K562 (cell line): ENCODE data around the gene CPEB1. TPM values are rescaled to one million over a fixed set of nuclear protein-coding genes. Genes with fewer than 3 reads are reported as not detected.

Experiments
- ATAC-seq: fragments of 200-7000 bp; cut with Tn5 transposase; 3 replicates; pipeline ENCODE4 v1.9.1; 2020; ENCODE audit warnings: moderate library complexity
- BruUV-seq: library from RNA; stranded (reverse); fragments of 400-500 nt; replicated peaks from 2 replicates; lab custom pipeline; 2021; lab: Mats Ljungman, UMichigan
- CTCF ChIA-PET: fragments of 300-600 bp; formaldehyde crosslinking; extraction: SDS; loops from one replicate; lab custom pipeline; 2021; ENCODE audit warnings: low intra/inter-chr PET ratio; lab: Yijun Ruan, JAX
- POLR2A ChIA-PET: fragments of 300-600, 350-650 bp; sonication (Branson Sonifier 250); formaldehyde crosslinking; extraction: SDS; loops from one replicate; lab custom pipeline; 2021; ENCODE audit warnings: antibody characterized with exemption, inconsistent platforms; lab: Yijun Ruan, JAX
- DNase-seq, 4 experiments: peaks; one replicate each; pipeline versions ENCODE4 v3.0.0 to v3.0.0-alpha.2; 2011 to 2018; ENCODE audit warnings: low spot score in 3 of 4, mixed read lengths in 3 of 4; ENCODE audit errors: extremely low read depth in 1 of 4
- FAIRE-seq: peaks from 2 replicates; lab custom pipeline; 2011; peaks lifted over from hg19 to GRCh38; lab: Jason Lieb, UNC
- H2AFZ ChIP-seq: 2 replicates; pipeline ENCODE4 v1.6.0; 2011; ENCODE audit warnings: low read depth, low read length, control low read depth, inconsistent platforms
- H3K27ac ChIP-seq: fragments of 200-600 bp; 3 replicates; pipeline ENCODE4 v1.8.0; 2011; ENCODE audit warnings: low read depth, mild to moderate bottlenecking, control low read depth, inconsistent platforms, low read length, moderate library complexity, mixed read lengths; ENCODE audit errors: extremely low read depth
- H3K27me3 ChIP-seq, 2 experiments: fragments of 300-600 bp in 1 of 2; 2 replicates in 1 of 2; 3 replicates in 1 of 2; pipeline versions ENCODE4 v1.6.0 to v1.8.0; 2011; ENCODE audit warnings: inconsistent platforms in 2 of 2, low read length in 2 of 2, mild to moderate bottlenecking in 1 of 2, mixed read lengths in 1 of 2, moderate library complexity in 1 of 2; ENCODE audit not compliant: control insufficient read depth in 2 of 2, insufficient read depth in 2 of 2
- H3K36me3 ChIP-seq: fragments of 300-600 bp; 3 replicates; pipeline ENCODE4 v1.8.0; 2011; ENCODE audit warnings: mild to moderate bottlenecking, low read length, inconsistent platforms; ENCODE audit not compliant: control insufficient read depth, insufficient read depth
- H3K4me1 ChIP-seq, 2 experiments: fragments of 200-600 bp in 1 of 2; replicated peaks in 1 of 2; 2 replicates in 1 of 2; 3 replicates in 1 of 2; pipeline versions ENCODE4 v1.5.1 to v1.8.0; 2011; ENCODE audit warnings: inconsistent platforms in 2 of 2, low read length in 2 of 2, mild to moderate bottlenecking in 1 of 2, mixed read lengths in 1 of 2, moderate library complexity in 1 of 2; ENCODE audit not compliant: control insufficient read depth in 2 of 2, insufficient read depth in 2 of 2
- H3K4me2 ChIP-seq: 2 replicates; pipeline ENCODE4 v1.6.1; 2011; ENCODE audit warnings: low read length, control low read depth, inconsistent platforms, mixed read lengths; ENCODE audit not compliant: insufficient read depth
- H3K4me3 ChIP-seq: fragments of 200-600 bp; sonication (generic), shearing (Covaris generic); 2 replicates; pipeline ENCODE4 v1.5.1; 2016; ENCODE audit warnings: control low read depth, inconsistent platforms
- H3K79me2 ChIP-seq: fragments of 200-600 bp; 3 replicates; pipeline ENCODE4 v1.8.0; 2011; ENCODE audit warnings: low read length, inconsistent platforms; ENCODE audit not compliant: control insufficient read depth, insufficient read depth
- H3K9ac ChIP-seq, 2 experiments: 2 replicates each; pipeline versions ENCODE4 v1.6.0 to v1.6.1; 2011; ENCODE audit warnings: low read depth in 2 of 2, low read length in 2 of 2, control low read depth in 1 of 2, inconsistent platforms in 1 of 2, mild to moderate bottlenecking in 1 of 2, mixed read lengths in 1 of 2; ENCODE audit not compliant: insufficient read depth in 1 of 2
- H3K9me1 ChIP-seq: one replicate; pipeline ENCODE4 v1.6.0; 2011; ENCODE audit warnings: inconsistent platforms, mild to moderate bottlenecking, low read length, moderate library complexity; ENCODE audit not compliant: control insufficient read depth, insufficient read depth
- H3K9me3 ChIP-seq: replicated peaks from 2 replicates; pipeline ENCODE4 v1.5.1; 2011; ENCODE audit warnings: low read depth, low read length, inconsistent platforms; ENCODE audit not compliant: control insufficient read depth, insufficient read depth
- H4K20me1 ChIP-seq: replicated peaks from 2 replicates; pipeline ENCODE4 v1.6.1; 2011; ENCODE audit warnings: low read length, inconsistent platforms, mixed read lengths; ENCODE audit not compliant: control insufficient read depth, insufficient read depth
- ARID1B ChIP-seq: fragments of 450-650 bp; IDR thresholded peaks from 2 replicates; pipeline ENCODE4 v1.6.1; 2016; ENCODE audit warnings: antibody characterized with exemption, mild to moderate bottlenecking, inconsistent platforms
- ARID4B ChIP-seq: sonication (generic); formaldehyde crosslinking; IDR thresholded peaks from 2 replicates; pipeline ENCODE4 v1.8.0; 2022; ENCODE audit warnings: mild to moderate bottlenecking, missing genetic modification reagents
- CCNT2 ChIP-seq: IDR thresholded peaks from 2 replicates; pipeline ENCODE4 v1.6.1; 2011; ENCODE audit warnings: borderline replicate concordance, low read depth, mild to moderate bottlenecking, moderate library complexity, mixed read lengths, low read length; ENCODE audit not compliant: insufficient read length; ENCODE audit errors: extremely low read depth
- CHCHD3 ChIP-seq: fragments of 250-450 bp; sonication (Bioruptor Pico); IDR thresholded peaks from 2 replicates; pipeline ENCODE4 v2.1.2; 2022; ENCODE audit warnings: mild to moderate bottlenecking
- HEY1 ChIP-seq: fragments of 250-450 bp; sonication (Bioruptor Pico); IDR thresholded peaks from 2 replicates; pipeline ENCODE4 v1.5.0; 2020; ENCODE audit warnings: mild to moderate bottlenecking, moderate library complexity, borderline replicate concordance
- HSF4 ChIP-seq: fragments of 250-450 bp; sonication (Bioruptor Pico); IDR thresholded peaks from 2 replicates; pipeline ENCODE4 v2.1.2; 2022; ENCODE audit warnings: mild to moderate bottlenecking, moderate library complexity, borderline replicate concordance
- NFRKB ChIP-seq: fragments of 450-650 bp; IDR thresholded peaks from 2 replicates; pipeline ENCODE4 v1.6.1; 2016; ENCODE audit warnings: low read depth
- SAFB2 ChIP-seq: fragments of 200-400 bp; formaldehyde crosslinking; IDR thresholded peaks from 2 replicates; pipeline ENCODE4 v1.6.1; 2018; ENCODE audit warnings: borderline replicate concordance, low read length, low read depth, moderate library complexity; ENCODE audit not compliant: severe bottlenecking
- SETDB1 ChIP-seq: IDR thresholded peaks from one replicate; pipeline ENCODE4 v1.6.1; 2012; ENCODE audit warnings: low read length, control low read depth, inconsistent platforms
- SMARCE1 ChIP-seq: fragments of 450-650 bp; IDR thresholded peaks from 2 replicates; pipeline ENCODE4 v1.7.1; 2016; ENCODE audit warnings: mild to moderate bottlenecking
- SNIP1 ChIP-seq: fragments of 450-650 bp; IDR thresholded peaks from 2 replicates; pipeline ENCODE4 v1.7.1; 2017; ENCODE audit warnings: low read depth, mild to moderate bottlenecking
- STAT5A ChIP-seq: IDR thresholded peaks from 2 replicates; pipeline ENCODE4 v1.6.1; 2012; ENCODE audit warnings: low read length, inconsistent platforms, borderline replicate concordance
- ZC3H4 ChIP-seq: sonication (generic); formaldehyde crosslinking; IDR thresholded peaks from 2 replicates; pipeline ENCODE4 v1.9.0; 2021; ENCODE audit warnings: missing genetic modification reagents, borderline replicate concordance
- ZFP1 ChIP-seq: fragments of 450-650 bp; formaldehyde crosslinking; IDR thresholded peaks from 2 replicates; pipeline ENCODE4 v1.4.0; 2020; ENCODE audit warnings: mild to moderate bottlenecking, mixed read lengths
- ZNF224 ChIP-seq: sonication (generic); formaldehyde crosslinking; IDR thresholded peaks from 2 replicates; pipeline ENCODE4 v1.8.0; 2022; ENCODE audit warnings: mild to moderate bottlenecking, missing genetic modification reagents
- ZNF316 ChIP-seq: fragments of 450-650 bp; IDR thresholded peaks from 2 replicates; pipeline ENCODE4 v1.6.1; 2016
- WGBS: fragments of 100-300 bp; shearing (Covaris generic); methylation state at CpG from one replicate; pipeline ENCODE4 v1.1.6; 2016; ENCODE audit warnings: low coverage, mixed read lengths; ENCODE audit not compliant: insufficient coverage; ENCODE audit errors: missing lambda C conversion rate; 5-methylcytosine and 5-hydroxymethylcytosine counted together
- in situ Hi-C: fragments of 300-500 bp; cut with MboI; formaldehyde crosslinking; loops from 4 replicates; pipeline ENCODE4 v1.15.0; 2018; ENCODE audit warnings: inconsistent platforms, mixed read lengths
- intact Hi-C: fragments of 100-400 bp; cut with micrococcal nuclease; formaldehyde crosslinking; loops from 2 replicates; pipeline ENCODE4 v1.14.2; 2022
- polyA plus RNA-seq, 8 experiments: library from polyadenylated mRNA; depleted of rRNA in 4 of 8; stranded (reverse) in 5 of 8; unstranded in 3 of 8; fragments of >200 nt; fragmentation: Nextera tagmentation in 2 of 8; fragmentation: Illumina TruSeq in 1 of 8; extraction: Ambion mirVana in 2 of 8; extraction: Trizol in 1 of 8; gene quantifications; 2 replicates each; pipeline versions ENCODE4 v1.2.1 to v1.2.3, GENCODE V29; 2011 to 2014; ENCODE audit warnings: inconsistent platforms in 1 of 8, missing spikeins in 1 of 8
- total RNA-seq, 7 experiments: library from RNA; depleted of rRNA in 6 of 7; stranded (reverse); fragments of >200 nt in 6 of 7; fragmentation: Illumina TruSeq in 2 of 7; extraction: Trizol in 2 of 7; gene quantifications; 2 replicates each; pipeline versions ENCODE4 v1.2.1 to v1.2.3, GENCODE V29; 2011 to 2021; ENCODE audit warnings: low replicate concordance in 1 of 7

The CPEB1 gene
- total and polyA plus RNA-seq, 9 of the 15 experiments (the other 6 are each of a cell fraction or from before 2014, with no cell fraction given) = 2.2 to 13.4 (median 9.7) TPM

GRCh38 chr15:82540055-82540983, 106.8 kb downstream of the CPEB1 start, which contains the start of gene RPS17:
RPS17 (minus strand) TSS chr15:82540457; CDS start chr15:82540428, 29 bp downstream.
- FAIRE-seq (no peak), DNase-seq (peak; percentile 98 to 99 (median 98)), ATAC-seq (peak; percentile 93)
- ChIA-PET CTCF (interaction anchor here (0.8 to 1.2 kb wide), 2 partner anchors 26 to 1017 kb away, joined by 3 to 4 read pairs; no protein-coding TSS in a partner anchor), POLR2A (interaction anchor here (0.6 to 8.9 kb wide), 39 partner anchors 8 to 1444 kb away, joined by 3 to 95 read pairs (median 4); partner anchors contain the start of gene RAMAC)
- H3K36me3 ChIP-seq = peaks cover 68% of the 10 kb centered on the region
- H3K9me3 ChIP-seq = no peaks in the 10 kb centered on the region
- peaks cover 53% of the 10 kb centered on the region for H3K79me2 ChIP-seq
- under 1% methylated on average over 52 of the region's 81 CpGs for WGBS
- peak within 1 kb of the TSS; percentile 95 for H3K4me3 ChIP-seq
- peaks cover 42% of the 10 kb centered on the region for H4K20me1 ChIP-seq
- in situ Hi-C loops (no loop called here), intact Hi-C loops (loop anchor here (2.0 kb wide), 1 partner anchor 106 kb away; the partner anchor contains the start of gene CPEB1)
- no peaks in the 10 kb centered on the region for H3K27me3 ChIP-seq
- peak within 1 kb of the TSS; percentile 96 for H3K4me2 ChIP-seq
- BruUV-seq = no TSS peak
- H3K27ac ChIP-seq = peak within 1 kb of the TSS; percentile 93
- H2AFZ ChIP-seq = peak within 1 kb of the TSS; percentile 94
- peaks cover 10 to 17% of the 10 kb centered on the region in 2 experiments; a peak in 4 of 5 replicates for H3K4me1 ChIP-seq
- peak within 1 kb of the TSS; percentile 95 to 99 for H3K9ac ChIP-seq
- H3K9me1 ChIP-seq = peaks cover 5% of the 10 kb centered on the region
- no peak for TF ChIP-seq SMARCE1
- TF ChIP-seq CCNT2 = peak; percentile 95
- no peak for TF ChIP-seq ZFP1 (CRISPR knock-in tag)
- peak; percentile 55; the same call in 1 of the 2 replicates for TF ChIP-seq ZC3H4 (CRISPR knock-in tag)
- no peak for TF ChIP-seq HSF4 (CRISPR knock-in tag)
- peak; percentile 60 for TF ChIP-seq NFRKB
- TF ChIP-seq SETDB1 = no peak
- peak; percentile 37; the same call in 1 of the 2 replicates for TF ChIP-seq ARID1B
- TF ChIP-seq ZNF224 (CRISPR knock-in tag) = peak; percentile 36; the same call in 1 of the 2 replicates
- TF ChIP-seq SNIP1 = peak; percentile 87
- TF ChIP-seq ARID4B (CRISPR knock-in tag) = peak; percentile 93
- TF ChIP-seq CHCHD3 = no peak
- no peak for TF ChIP-seq SAFB2
- peak; percentile 43; the same call in 1 of the 2 replicates for TF ChIP-seq STAT5A
- no peak for TF ChIP-seq ZNF316
- TF ChIP-seq HEY1 (CRISPR knock-in tag) = 0 out of 2 replicates have a peak, but pooled peaks have one; percentile 52
